Fibroblast of gingiva (primary cell): ENCODE data around the gene RASD1.

Experiments used
- DNase-seq: peaks from one replicate; pipeline ENCODE4 v3.0.0-alpha.2; 2011; ENCODE audit warnings: low read depth

Gene RASD1

GRCh38 chr17:17527534-17527933 lies 31.3 kb upstream of the RASD1 start:
- DNase-seq = no peak

DNA sequence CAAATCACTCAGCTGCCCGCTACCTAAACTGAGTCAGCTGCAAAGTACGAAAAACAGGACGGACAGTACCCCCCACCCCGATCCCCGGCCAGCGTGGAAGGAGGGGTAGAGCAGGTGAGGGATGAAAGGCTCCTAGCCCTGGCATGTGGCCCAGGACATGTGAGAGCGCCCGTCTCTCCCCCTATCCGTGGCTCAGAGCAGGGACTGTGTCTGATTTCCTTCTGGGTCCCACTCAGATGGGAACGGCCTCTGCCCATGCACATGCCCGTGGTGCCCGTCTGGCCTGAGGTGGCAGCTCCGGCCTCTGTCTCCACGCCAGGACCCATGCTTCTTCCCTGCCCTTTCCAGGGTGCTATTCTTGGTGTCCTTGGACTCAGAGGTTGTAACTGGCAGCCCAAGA lies 30.2 kb upstream of the RASD1 start:
- no peak for DNase-seq

DNA sequence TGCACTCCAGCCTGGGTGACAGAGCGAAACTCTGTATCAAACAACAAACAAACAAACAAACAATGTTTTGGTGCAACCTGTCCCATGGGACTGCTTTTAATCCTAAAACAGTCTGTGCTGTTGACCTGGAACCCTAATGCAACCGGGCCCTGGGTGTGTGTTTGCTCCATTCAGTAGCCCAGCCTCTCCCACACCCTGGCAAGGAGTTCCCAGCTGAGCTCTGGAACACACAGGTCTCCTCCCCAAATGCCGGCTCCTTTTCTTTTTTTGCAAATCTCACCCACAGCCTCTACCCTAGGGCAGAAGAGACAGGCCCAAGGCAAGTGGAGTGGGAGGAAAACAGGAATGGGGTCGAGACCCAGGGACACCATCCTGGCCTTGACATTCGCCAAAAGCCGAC lies 29.8 kb upstream of the RASD1 start:
- no peak for DNase-seq

DNA sequence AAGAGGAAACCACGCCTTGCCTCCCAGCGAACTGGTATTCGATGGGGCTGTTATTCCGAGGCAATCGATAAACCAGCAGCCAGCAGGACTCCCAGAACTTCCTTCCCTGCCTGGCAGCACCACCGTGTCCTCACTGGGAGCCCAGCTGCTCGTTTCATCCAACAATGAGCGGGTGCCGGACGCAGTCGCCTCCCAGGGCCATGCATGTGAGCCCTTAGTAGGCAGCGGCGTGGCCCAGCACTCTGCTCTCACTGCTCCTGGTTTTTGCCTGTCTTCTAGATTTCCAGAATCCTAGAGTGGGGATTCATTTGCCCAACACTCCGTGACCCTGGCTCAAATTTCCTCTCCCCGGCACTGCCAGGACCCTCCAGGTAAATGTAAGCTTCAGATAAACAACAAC lies 29.1 kb upstream of the RASD1 start:
- no peak for DNase-seq

DNA sequence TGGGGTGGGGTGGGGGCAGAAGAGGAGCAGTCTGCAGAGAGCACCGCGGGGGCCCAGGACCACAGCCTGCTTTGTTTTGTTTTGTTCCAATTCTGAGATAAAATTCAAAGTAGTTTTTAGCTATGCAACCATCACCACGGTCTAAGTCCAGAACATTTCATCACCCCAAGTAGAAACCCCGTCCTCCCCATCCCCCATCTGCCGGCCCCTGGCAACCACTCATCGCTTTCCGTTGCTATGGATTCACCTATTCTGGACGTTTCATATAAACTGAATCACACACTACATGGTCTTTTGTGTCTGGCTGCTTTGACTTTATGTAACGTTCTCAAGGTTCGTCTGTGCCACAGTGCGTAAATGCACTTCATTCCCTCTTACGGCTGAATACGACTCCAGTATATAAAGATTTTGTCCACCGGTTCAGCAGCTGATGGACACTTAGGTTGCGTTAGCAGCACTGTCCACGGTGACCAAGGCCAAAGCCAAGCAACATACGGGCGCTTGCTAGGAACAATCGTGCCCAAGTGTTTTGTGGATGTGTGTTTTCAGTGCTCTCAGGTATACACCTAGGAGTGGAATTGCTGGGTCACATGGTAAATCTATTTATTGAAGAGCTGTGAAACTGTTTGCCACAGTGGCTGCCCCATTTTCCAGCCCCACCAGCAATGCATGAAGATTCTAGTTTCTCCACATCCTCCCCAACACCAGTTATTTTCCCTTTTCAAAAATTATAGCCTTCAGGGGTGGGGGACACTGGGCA lies 27.7 kb upstream of the RASD1 start:
- no peak for DNase-seq

DNA sequence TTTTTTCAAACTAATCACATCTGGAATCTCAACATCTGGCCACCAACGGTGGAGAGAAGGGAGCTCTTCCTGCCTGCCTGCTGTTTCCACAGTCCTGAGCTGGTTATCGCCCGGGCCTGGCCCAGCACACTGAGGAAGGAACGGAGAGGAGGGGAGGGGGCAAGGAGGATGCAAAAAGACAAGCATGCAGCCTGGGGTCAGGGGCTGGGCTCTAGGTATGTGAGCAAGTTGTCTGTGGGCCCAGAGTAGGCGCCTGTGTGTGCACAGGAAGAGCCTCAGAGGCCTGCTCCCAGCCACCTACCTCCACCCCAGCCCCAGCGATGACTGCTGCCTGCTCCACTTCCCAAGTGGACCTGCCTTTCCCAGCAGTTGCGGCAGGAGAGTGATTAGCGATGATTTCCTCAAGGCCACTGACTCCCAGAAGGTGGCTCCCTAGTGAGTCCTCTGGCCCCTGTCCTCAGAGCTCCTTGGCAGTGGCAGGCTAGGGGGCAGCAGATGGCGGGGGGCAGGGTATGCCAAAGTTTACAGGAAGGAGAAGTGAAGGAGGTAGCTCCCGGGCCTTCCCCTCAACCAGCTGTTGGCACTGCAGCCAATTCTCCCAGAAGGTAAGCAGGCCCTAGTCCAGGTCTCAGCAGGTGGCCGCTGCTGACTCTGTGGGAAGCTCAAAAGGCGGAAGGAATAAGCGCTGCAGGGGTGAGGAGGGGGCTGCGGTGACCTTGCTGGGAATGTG lies 27.0 kb upstream of the RASD1 start:
- DNase-seq = no peak

- DNase-seq = no peak
These were observed 24.5 kb upstream of the RASD1 start for GRCh38 chr17:17520599-17521232.

- DNase-seq = no peak
These were observed 23.7 kb upstream of the RASD1 start for GRCh38 chr17:17519886-17520285.

GRCh38 chr17:17518951-17519350 lies 22.8 kb upstream of the RASD1 start:
- no peak for DNase-seq

DNA sequence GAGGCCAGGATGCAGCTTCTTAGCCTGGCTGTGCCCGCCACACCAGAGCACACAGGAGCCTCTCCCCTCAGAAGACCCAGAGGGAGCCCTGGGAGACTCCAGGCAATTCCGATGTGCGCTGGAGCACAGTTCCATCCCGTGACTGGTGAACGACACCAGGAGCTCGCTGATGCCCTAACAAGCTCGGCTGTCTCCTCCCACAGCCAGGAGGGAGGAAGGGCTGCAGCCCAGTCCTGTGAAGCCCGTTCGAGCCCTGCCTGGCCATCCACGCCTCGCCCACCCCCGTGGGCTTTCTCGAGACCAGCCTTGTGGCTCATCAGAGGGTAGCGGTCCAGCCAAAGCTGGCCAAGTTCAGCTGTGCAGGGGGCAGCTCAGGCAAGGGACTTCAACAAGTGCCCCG lies 21.8 kb upstream of the RASD1 start:
- DNase-seq = no peak

GRCh38 chr17:17516941-17517720 lies 20.9 kb upstream of the RASD1 start:
- no peak for DNase-seq

- peak; percentile 79 for DNase-seq
These were observed 20.0 kb upstream of the RASD1 start for GRCh38 chr17:17515934-17516930.

DNA sequence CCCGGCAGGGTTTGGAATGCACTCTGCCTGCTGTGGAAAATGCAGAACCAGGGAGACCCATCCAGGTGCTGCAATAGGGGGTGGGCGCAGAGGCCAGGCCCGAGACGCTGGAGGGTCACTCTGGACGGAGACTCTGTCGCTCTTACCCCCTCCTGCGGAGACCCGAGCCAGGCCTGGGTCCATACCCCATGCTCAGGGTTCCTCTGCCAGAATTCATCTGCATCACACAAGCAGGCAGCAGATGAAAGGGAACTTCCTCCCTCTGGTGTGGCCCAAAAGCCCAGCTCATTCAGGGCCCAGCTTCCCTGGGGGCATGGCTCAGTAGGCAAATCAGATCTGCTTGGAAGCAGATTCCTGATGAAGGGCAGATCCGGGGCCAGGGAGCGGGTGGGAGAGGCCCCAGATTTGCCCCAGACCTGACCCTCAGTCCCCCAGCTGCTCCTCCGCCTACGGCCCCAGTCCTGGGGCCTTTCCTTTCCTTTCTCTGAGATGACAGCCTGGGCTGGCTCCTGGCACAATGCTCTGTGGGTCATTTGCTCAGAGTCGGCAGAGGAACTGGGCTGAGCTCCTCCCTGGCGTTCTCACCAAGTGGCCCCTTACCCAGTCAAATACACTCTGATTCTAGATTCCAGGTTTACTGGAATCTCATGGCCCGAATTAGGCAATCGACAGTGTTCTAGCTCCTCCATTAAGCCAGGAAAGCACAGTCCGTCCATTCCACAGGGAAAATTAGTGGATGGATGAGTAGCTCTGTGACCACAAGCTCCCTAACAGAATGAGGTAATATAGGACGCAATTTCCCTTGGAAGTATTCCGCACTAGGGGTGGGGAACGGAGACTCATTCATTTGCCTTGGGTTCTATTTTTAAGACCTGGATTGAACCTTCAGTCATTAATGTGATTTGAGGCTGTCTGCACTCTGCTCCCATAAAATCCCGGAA lies 19.1 kb upstream of the RASD1 start:
- DNase-seq = peak; percentile 87

DNA sequence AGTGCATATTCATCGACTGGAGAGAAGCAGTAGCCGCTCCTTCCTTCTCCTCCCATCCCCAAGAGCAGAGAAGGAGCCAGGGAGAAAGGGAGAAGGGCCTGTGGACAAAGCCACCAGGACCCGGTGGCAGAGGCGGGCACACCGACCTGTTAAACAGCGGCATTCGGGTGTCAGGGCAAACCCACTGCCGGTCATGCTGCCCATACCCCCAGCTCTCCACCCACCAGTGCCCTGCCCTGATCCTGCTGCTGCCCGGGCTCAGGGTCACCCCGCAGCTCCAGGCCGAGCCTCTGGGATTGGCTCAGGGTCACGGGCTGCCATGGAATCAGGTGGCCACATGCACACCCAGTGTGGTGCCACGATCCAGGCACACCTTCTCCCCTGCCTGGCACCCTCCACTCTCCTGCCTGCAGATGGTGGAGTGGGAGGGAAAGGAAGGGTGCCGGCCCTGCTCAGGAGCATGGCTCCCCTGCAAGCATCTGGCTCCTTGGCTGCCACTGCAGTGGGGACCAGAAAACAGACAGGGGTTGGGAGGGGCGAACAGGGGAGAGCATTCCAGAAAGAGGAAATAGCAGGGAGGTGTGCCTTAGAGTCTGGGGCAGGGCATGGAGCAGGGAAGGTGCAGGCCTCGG lies 18.3 kb upstream of the RASD1 start:
- DNase-seq = no peak

DNA sequence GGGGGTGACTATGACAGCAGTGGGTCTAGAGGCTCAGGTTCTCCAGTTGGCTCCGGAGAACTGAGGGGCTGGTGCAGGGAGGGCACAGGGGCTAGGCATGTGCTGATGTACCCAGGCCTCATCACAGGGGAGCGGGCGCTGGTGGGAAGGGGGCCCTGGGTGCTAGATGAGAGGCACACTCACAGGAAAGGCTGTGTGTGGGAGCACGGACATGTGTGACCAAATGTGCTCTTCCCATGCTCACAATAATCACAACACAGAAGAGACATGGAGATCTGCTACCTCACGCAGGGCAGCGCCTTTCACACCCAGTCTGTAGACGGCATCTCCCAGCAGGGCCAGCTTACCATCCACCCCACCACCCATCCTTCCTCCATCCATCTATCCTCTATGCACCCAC lies 17.4 kb upstream of the RASD1 start:
- DNase-seq = no peak

DNA sequence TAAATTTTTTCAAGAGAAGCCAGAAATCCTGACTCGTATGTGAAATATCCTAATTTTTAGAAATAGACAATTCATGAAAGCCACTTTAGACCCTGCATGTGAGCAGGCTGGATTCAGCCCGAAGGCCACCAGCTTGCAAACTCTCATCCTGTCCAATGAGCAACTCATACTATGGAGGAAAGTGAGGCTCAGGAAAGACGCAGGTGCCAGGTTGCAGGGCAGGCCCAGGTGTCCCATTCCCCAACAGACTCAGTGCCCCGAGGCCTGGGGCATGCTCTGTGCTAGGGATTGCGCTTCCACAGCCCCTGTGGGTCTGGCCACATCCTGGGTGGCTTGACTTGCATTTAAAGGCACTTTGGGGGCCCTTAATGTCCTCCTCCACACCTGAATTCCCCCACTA lies 16.7 kb upstream of the RASD1 start:
- no peak for DNase-seq

GRCh38 chr17:17511881-17512858 lies 16.0 kb upstream of the RASD1 start:
- peak; percentile 81 for DNase-seq

- DNase-seq = no peak
These were observed 15.1 kb upstream of the RASD1 start for GRCh38 chr17:17511293-17511741.
